SK-N-SH (cell line): ENCODE data around the gene CKAP4. TPM values are rescaled to one million over a fixed set of nuclear protein-coding genes. Genes with fewer than 3 reads are reported as not detected.

ENCODE experiments used
- CTCF ChIA-PET: fragments of 300-600, 350-600 bp; formaldehyde crosslinking; extraction: SDS; loops from one replicate; lab custom pipeline; 2021; lab: Yijun Ruan, JAX
- POLR2A ChIA-PET: fragments of 350-600 bp; sonication (Branson Sonifier 250); formaldehyde crosslinking; extraction: SDS; loops from one replicate; lab custom pipeline; 2020; ENCODE audit warnings: antibody characterized with exemption, inconsistent platforms; lab: Yijun Ruan, JAX
- DNase-seq: peaks from one replicate; pipeline ENCODE4 v3.0.0; 2012
- H2AFZ ChIP-seq: fragments of 200-600 bp; sonication (generic); 2 replicates; pipeline ENCODE4 v1.8.1; 2016; ENCODE audit warnings: antibody characterized with exemption, mild to moderate bottlenecking, low read depth
- H3F3A ChIP-seq: fragments of 200-600 bp; sonication (generic); replicated peaks from 2 replicates; pipeline ENCODE3; 2016; ENCODE audit warnings: antibody characterized with exemption, mild to moderate bottlenecking; ENCODE audit not compliant: insufficient read depth
- H3K27ac ChIP-seq, 2 experiments: fragments of 200-500 bp in 1 of 2; fragments of 200-600 bp in 1 of 2; sonication (Bioruptor generic) in 1 of 2; sonication (generic), shearing (Covaris generic) in 1 of 2; 2 replicates each; pipeline versions ENCODE4 v1.5.1 to v1.6.1; 2014 to 2016; ENCODE audit warnings: low read depth in 2 of 2, inconsistent platforms in 1 of 2, low read length in 1 of 2, mild to moderate bottlenecking in 1 of 2, mixed read lengths in 1 of 2
- H3K27me3 ChIP-seq: fragments of 200-600 bp; sonication (generic), shearing (Covaris generic); 2 replicates; pipeline ENCODE4 v1.6.1; 2016; ENCODE audit warnings: mixed run types; ENCODE audit not compliant: insufficient read depth
- H3K36me3 ChIP-seq, 2 experiments: fragments of 200-500 bp in 1 of 2; fragments of 200-600 bp in 1 of 2; sonication (Bioruptor generic) in 1 of 2; sonication (generic) in 1 of 2; replicated peaks in 1 of 2; 2 replicates each; pipeline versions ENCODE3 to v1.5.1; 2014 to 2016; ENCODE audit warnings: low read length in 1 of 2, mild to moderate bottlenecking in 1 of 2; ENCODE audit not compliant: insufficient read depth in 2 of 2, control insufficient read depth in 1 of 2
- H3K4me1 ChIP-seq, 2 experiments: fragments of 200-500 bp in 1 of 2; fragments of 200-600 bp in 1 of 2; sonication (Bioruptor generic) in 1 of 2; sonication (generic), shearing (Covaris generic) in 1 of 2; 2 replicates each; pipeline versions ENCODE4 v1.5.1 to v1.6.1; 2014 to 2016; ENCODE audit warnings: low read depth in 1 of 2, low read length in 1 of 2, mixed run types in 1 of 2; ENCODE audit not compliant: insufficient read depth in 2 of 2, control insufficient read depth in 1 of 2
- H3K4me2 ChIP-seq: fragments of 200-600 bp; sonication (generic), shearing (Covaris generic); 2 replicates; pipeline ENCODE4 v1.6.1; 2017; ENCODE audit warnings: mixed run types
- H3K4me3 ChIP-seq, 2 experiments: fragments of 200-500 bp in 1 of 2; fragments of 200-600 bp in 1 of 2; sonication (Bioruptor generic) in 1 of 2; sonication (generic), shearing (Covaris generic) in 1 of 2; 2 replicates each; pipeline versions ENCODE4 v1.5.1 to v1.8.1; 2014 to 2016; ENCODE audit warnings: low read depth in 2 of 2, inconsistent platforms in 1 of 2, low read length in 1 of 2, mild to moderate bottlenecking in 1 of 2, mixed read lengths in 1 of 2, moderate library complexity in 1 of 2
- H3K79me2 ChIP-seq: fragments of 200-600 bp; sonication (generic); 2 replicates; pipeline ENCODE4 v1.8.1; 2017; ENCODE audit warnings: mild to moderate bottlenecking; ENCODE audit not compliant: insufficient read depth
- H3K9ac ChIP-seq: fragments of 200-600 bp; sonication (generic); 2 replicates; pipeline ENCODE4 v1.6.1; 2017; ENCODE audit warnings: mixed run types
- H3K9me2 ChIP-seq: fragments of 200-600 bp; sonication (generic); 2 replicates; pipeline ENCODE4 v1.6.1; 2017; ENCODE audit warnings: mixed run types
- H3K9me3 ChIP-seq: fragments of 200-600 bp; sonication (generic); 2 replicates; pipeline ENCODE4 v1.6.1; 2017; ENCODE audit warnings: mixed run types, mild to moderate bottlenecking, moderate library complexity
- H4K20me1 ChIP-seq: fragments of 200-600 bp; sonication (generic); 2 replicates; pipeline ENCODE4 v1.6.1; 2017; ENCODE audit warnings: mild to moderate bottlenecking, mixed run types; ENCODE audit not compliant: insufficient read depth
- FOXJ3 ChIP-seq: sonication (generic); formaldehyde crosslinking; IDR thresholded peaks from 2 replicates; pipeline ENCODE4 v1.5.1; 2020; ENCODE audit warnings: mild to moderate bottlenecking, missing genetic modification reagents
- MEF2A ChIP-seq: IDR thresholded peaks from 2 replicates; pipeline ENCODE4 v1.4.0; 2012; ENCODE audit warnings: low read depth, borderline replicate concordance
- YY1 ChIP-seq: IDR thresholded peaks from 2 replicates; pipeline ENCODE4 v1.4.0; 2012; ENCODE audit warnings: low read depth, mild to moderate bottlenecking
- WGBS: methylation state at CpG from one replicate; pipeline ENCODE4 v1.1.6; 2017; ENCODE audit warnings: low lambda C conversion rate; 5-methylcytosine and 5-hydroxymethylcytosine counted together
- polyA plus RNA-seq, 3 experiments: library from polyadenylated mRNA; depleted of rRNA; stranded (reverse); fragments of >200 nt; gene quantifications; 2 replicates each; pipeline ENCODE4 v1.2.3, GENCODE V29; 2012
- TF ChIP-seq, protein P1 (sequence below): IDR thresholded peaks from 2 replicates; pipeline ENCODE4 v1.4.0; 2012; ENCODE audit warnings: low read depth, borderline replicate concordance
- TF ChIP-seq, protein P2 (sequence below): IDR thresholded peaks from 2 replicates; pipeline ENCODE4 v1.6.1; 2012; ENCODE audit warnings: mild to moderate bottlenecking, low read depth, low read length, moderate library complexity

The CKAP4 gene
- polyA plus RNA-seq, 1 of the 3 experiments (the other 2 are of a cell fraction) = 113 TPM

DNA sequence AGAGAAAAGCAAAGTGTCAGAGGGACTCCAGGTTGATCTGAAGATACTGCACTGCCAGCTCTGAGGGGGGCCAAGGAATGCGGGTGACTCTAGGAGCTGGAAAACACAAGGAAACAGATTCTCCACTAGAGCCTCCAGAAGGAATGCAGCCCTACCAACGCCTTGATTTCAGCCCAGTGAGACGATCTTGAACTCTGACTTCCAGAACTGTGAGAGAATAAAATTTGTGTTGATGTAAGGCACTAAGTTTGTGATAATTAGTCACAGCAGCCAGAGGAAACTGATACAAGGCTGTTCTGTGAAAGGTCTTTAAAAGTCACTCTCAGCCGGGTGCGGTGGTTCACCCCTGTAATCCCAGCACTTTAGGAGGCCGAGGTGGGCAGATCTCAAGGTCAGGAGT is 34.2 kb downstream of the CKAP4 start:
- no peak overlapping the region for H3K4me3 ChIP-seq
- no peak overlapping the region for H3K9ac ChIP-seq
- no peak overlapping the region for H2AFZ ChIP-seq
- no peaks in the 10 kb centered on the region for H3K36me3 ChIP-seq
- no peaks in the 10 kb centered on the region for H3K79me2 ChIP-seq
- no peaks in the 10 kb centered on the region for H3F3A ChIP-seq
- TF ChIP-seq MEF2A (no peak), FOXJ3 (CRISPR knock-in tag) (no peak), YY1 (no peak)
- TF ChIP-seq, protein P1, sequence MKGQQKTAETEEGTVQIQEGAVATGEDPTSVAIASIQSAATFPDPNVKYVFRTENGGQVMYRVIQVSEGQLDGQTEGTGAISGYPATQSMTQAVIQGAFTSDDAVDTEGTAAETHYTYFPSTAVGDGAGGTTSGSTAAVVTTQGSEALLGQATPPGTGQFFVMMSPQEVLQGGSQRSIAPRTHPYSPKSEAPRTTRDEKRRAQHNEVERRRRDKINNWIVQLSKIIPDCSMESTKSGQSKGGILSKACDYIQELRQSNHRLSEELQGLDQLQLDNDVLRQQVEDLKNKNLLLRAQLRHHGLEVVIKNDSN = no peak
- H3K9me2 ChIP-seq = no peaks in the 10 kb centered on the region
- H3K4me1 ChIP-seq = no peaks in the 10 kb centered on the region
- WGBS = 66% methylated on average over 6 of the region's 6 CpGs
- no peak overlapping the region for H3K4me2 ChIP-seq
- H3K27ac ChIP-seq = no peak overlapping the region
- CTCF ChIA-PET = interaction anchor here (1.4 kb wide), 1 partner anchor 10 kb away, joined by 6 read pairs; no protein-coding TSS in a partner anchor
- no peak for DNase-seq
- no peaks in the 10 kb centered on the region; the same call in 1 of the 2 replicates for H3K27me3 ChIP-seq
- no peaks in the 10 kb centered on the region for H4K20me1 ChIP-seq
- 0 out of 2 replicates have a peak, but pooled peaks cover 15% of the 10 kb centered on the region for H3K9me3 ChIP-seq
- POLR2A ChIA-PET = no interaction called here

DNA sequence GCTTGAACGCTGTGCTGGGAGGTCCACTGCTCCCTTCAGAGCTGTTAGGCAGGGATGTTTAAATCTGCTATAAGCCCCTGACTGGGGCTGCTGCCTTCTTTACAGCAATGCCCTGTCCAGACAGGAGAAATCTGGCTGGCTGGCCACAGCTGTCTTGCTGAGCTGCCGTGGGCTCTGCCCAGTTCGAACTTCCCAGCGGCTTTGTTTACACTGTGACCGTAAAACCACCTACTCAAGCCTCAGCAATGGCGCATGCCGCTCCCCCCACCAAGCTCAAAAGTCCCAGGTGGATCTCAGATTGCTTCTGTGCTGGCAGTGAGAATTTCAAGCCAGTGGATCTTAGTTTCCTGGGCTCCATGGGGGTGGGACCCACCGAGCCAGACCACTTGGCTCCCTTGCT is 35.8 kb downstream of the CKAP4 start:
- H3K27ac ChIP-seq = no peak overlapping the region
- no peak overlapping the region for H3K4me2 ChIP-seq
- no peak overlapping the region for H2AFZ ChIP-seq
- no peaks in the 10 kb centered on the region for H3K79me2 ChIP-seq
- 32% methylated on average over 6 of the region's 8 CpGs for WGBS
- no peaks in the 10 kb centered on the region for H4K20me1 ChIP-seq
- H3K4me3 ChIP-seq = no peak overlapping the region
- CTCF ChIA-PET = interaction anchor here (1.0 to 1.4 kb wide), 3 partner anchors 12 to 792 kb away, joined by 3 to 4 read pairs (median 4); no protein-coding TSS in a partner anchor
- H3K36me3 ChIP-seq = no peaks in the 10 kb centered on the region
- no peak for DNase-seq
- H3F3A ChIP-seq = no peaks in the 10 kb centered on the region
- H3K4me1 ChIP-seq = no peaks in the 10 kb centered on the region
- H3K9me2 ChIP-seq = no peaks in the 10 kb centered on the region
- no peaks in the 10 kb centered on the region; the same call in 1 of the 2 replicates for H3K27me3 ChIP-seq
- H3K9ac ChIP-seq = no peak overlapping the region
- TF ChIP-seq, protein P2, sequence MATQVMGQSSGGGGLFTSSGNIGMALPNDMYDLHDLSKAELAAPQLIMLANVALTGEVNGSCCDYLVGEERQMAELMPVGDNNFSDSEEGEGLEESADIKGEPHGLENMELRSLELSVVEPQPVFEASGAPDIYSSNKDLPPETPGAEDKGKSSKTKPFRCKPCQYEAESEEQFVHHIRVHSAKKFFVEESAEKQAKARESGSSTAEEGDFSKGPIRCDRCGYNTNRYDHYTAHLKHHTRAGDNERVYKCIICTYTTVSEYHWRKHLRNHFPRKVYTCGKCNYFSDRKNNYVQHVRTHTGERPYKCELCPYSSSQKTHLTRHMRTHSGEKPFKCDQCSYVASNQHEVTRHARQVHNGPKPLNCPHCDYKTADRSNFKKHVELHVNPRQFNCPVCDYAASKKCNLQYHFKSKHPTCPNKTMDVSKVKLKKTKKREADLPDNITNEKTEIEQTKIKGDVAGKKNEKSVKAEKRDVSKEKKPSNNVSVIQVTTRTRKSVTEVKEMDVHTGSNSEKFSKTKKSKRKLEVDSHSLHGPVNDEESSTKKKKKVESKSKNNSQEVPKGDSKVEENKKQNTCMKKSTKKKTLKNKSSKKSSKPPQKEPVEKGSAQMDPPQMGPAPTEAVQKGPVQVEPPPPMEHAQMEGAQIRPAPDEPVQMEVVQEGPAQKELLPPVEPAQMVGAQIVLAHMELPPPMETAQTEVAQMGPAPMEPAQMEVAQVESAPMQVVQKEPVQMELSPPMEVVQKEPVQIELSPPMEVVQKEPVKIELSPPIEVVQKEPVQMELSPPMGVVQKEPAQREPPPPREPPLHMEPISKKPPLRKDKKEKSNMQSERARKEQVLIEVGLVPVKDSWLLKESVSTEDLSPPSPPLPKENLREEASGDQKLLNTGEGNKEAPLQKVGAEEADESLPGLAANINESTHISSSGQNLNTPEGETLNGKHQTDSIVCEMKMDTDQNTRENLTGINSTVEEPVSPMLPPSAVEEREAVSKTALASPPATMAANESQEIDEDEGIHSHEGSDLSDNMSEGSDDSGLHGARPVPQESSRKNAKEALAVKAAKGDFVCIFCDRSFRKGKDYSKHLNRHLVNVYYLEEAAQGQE = no peak
- POLR2A ChIA-PET = no interaction called here
- 0 out of 2 replicates have a peak, but pooled peaks cover under 1% of the 10 kb centered on the region for H3K9me3 ChIP-seq
